HEK293 (cell line): Measurements from ENCODE around the gene ADH4.

Experiments used
- CTCF ChIA-PET: fragments of 350-600 bp; formaldehyde crosslinking; extraction: SDS; loops from one replicate; lab custom pipeline; 2021; ENCODE audit warnings: antibody characterized with exemption; lab: Yijun Ruan, JAX
- POLR2A ChIA-PET: fragments of 300-600 bp; formaldehyde crosslinking; extraction: SDS; loops from one replicate; lab custom pipeline; 2020; ENCODE audit warnings: antibody characterized with exemption, inconsistent platforms; lab: Yijun Ruan, JAX
- H3K27ac ChIP-seq: fragments of 200-500 bp; sonication (Bioruptor generic); 2 replicates; pipeline ENCODE4 v1.5.1; 2014; ENCODE audit warnings: low read depth, low read length, control low read depth, inconsistent platforms; ENCODE audit errors: extremely low read depth
- H3K36me3 ChIP-seq, 2 experiments: fragments of 200-500 bp in 1 of 2; sonication (Bioruptor generic) in 1 of 2; 1 replicate in 1 of 2; 2 replicates in 1 of 2; pipeline ENCODE4 v1.5.1; 2014 to 2017; ENCODE audit warnings: inconsistent platforms in 2 of 2, low read length in 2 of 2; ENCODE audit not compliant: control insufficient read depth in 2 of 2, insufficient read depth in 1 of 2
- H3K4me1 ChIP-seq: fragments of 200-500 bp; sonication (Bioruptor generic); 2 replicates; pipeline ENCODE4 v1.5.1; 2014; ENCODE audit warnings: mild to moderate bottlenecking, low read length, inconsistent platforms; ENCODE audit not compliant: control insufficient read depth, insufficient read depth
- H3K4me3 ChIP-seq: 2 replicates; pipeline ENCODE4 v1.5.1; 2011; ENCODE audit warnings: low read depth, mild to moderate bottlenecking, control low read depth, low read length, moderate library complexity
- H3K9me3 ChIP-seq: fragments of 200-500 bp; sonication (Bioruptor generic); 2 replicates; pipeline ENCODE4 v1.5.1; 2014; ENCODE audit warnings: low read depth, low read length, inconsistent platforms; ENCODE audit not compliant: control insufficient read depth, insufficient read depth
- BCL11A ChIP-seq: fragments of 450-650 bp; formaldehyde crosslinking; IDR thresholded peaks from 2 replicates; pipeline ENCODE4 v1.5.1; 2016; ENCODE audit warnings: low read depth, missing biosample characterization, missing genetic modification characterization
- KLF7 ChIP-seq: fragments of 450-650 bp; formaldehyde crosslinking; IDR thresholded peaks from 2 replicates; pipeline ENCODE4 v1.5.1; 2016; ENCODE audit warnings: missing biosample characterization, missing genetic modification characterization, borderline replicate concordance
- KLF9 ChIP-seq: fragments of 450-650 bp; formaldehyde crosslinking; IDR thresholded peaks from 2 replicates; pipeline ENCODE4 v1.5.1; 2016; ENCODE audit warnings: missing biosample characterization, missing genetic modification characterization, low read depth
- SCRT1 ChIP-seq: fragments of 450-650 bp; formaldehyde crosslinking; IDR thresholded peaks from 2 replicates; pipeline ENCODE4 v1.5.1; 2016; ENCODE audit warnings: missing biosample characterization, missing genetic modification characterization, borderline replicate concordance
- ZBTB21 ChIP-seq: fragments of 450-650 bp; formaldehyde crosslinking; IDR thresholded peaks from 2 replicates; pipeline ENCODE4 v1.5.1; 2017; ENCODE audit warnings: missing biosample characterization, missing genetic modification characterization
- ZBTB7A ChIP-seq: fragments of 450-650 bp; formaldehyde crosslinking; IDR thresholded peaks from 2 replicates; pipeline ENCODE4 v1.5.1; 2016; ENCODE audit warnings: low read depth, missing biosample characterization, missing genetic modification characterization
- ZNF16 ChIP-seq: fragments of 450-650 bp; formaldehyde crosslinking; IDR thresholded peaks from 2 replicates; pipeline ENCODE4 v1.5.1; 2016; ENCODE audit warnings: low read depth, missing biosample characterization, missing genetic modification characterization
- ZNF221 ChIP-seq: fragments of 450-650 bp; formaldehyde crosslinking; IDR thresholded peaks from 2 replicates; pipeline ENCODE4 v1.5.1; 2017; ENCODE audit warnings: missing biosample characterization, missing genetic modification characterization, borderline replicate concordance
- ZNF501 ChIP-seq: fragments of 450-650 bp; formaldehyde crosslinking; IDR thresholded peaks from 2 replicates; pipeline ENCODE4 v1.5.1; 2016; ENCODE audit warnings: missing biosample characterization, missing genetic modification characterization
- ZNF560 ChIP-seq: fragments of 450-650 bp; formaldehyde crosslinking; IDR thresholded peaks from 2 replicates; pipeline ENCODE4 v1.5.1; 2017; ENCODE audit warnings: missing biosample characterization, missing genetic modification characterization, borderline replicate concordance
- ZNF621 ChIP-seq: fragments of 450-650 bp; formaldehyde crosslinking; IDR thresholded peaks from 2 replicates; pipeline ENCODE4 v1.5.1; 2017; ENCODE audit warnings: missing biosample characterization, missing genetic modification characterization
- ZNF658 ChIP-seq: fragments of 450-650 bp; formaldehyde crosslinking; IDR thresholded peaks from 2 replicates; pipeline ENCODE4; 2016; ENCODE audit warnings: missing biosample characterization, missing genetic modification characterization
- ZNF843 ChIP-seq: fragments of 450-650 bp; formaldehyde crosslinking; IDR thresholded peaks from 2 replicates; pipeline ENCODE4 v1.5.1; 2016; ENCODE audit warnings: missing biosample characterization, missing genetic modification characterization
- TF ChIP-seq, protein P1 (sequence below): fragments of 450-650 bp; formaldehyde crosslinking; IDR thresholded peaks from 2 replicates; pipeline ENCODE4 v1.5.1; 2017; ENCODE audit warnings: missing biosample characterization, mild to moderate bottlenecking, missing genetic modification characterization, moderate library complexity
- TF ChIP-seq, protein P2 (sequence below): fragments of 450-650 bp; formaldehyde crosslinking; IDR thresholded peaks from 2 replicates; pipeline ENCODE4 v1.5.1; 2016; ENCODE audit warnings: missing biosample characterization, missing genetic modification characterization
- TF ChIP-seq, protein P3 (sequence below): fragments of 450-650 bp; formaldehyde crosslinking; IDR thresholded peaks from 2 replicates; pipeline ENCODE4 v1.5.1; 2017; ENCODE audit warnings: missing biosample characterization, missing genetic modification characterization
- TF ChIP-seq, protein P4 (sequence below): fragments of 450-650 bp; formaldehyde crosslinking; IDR thresholded peaks from 2 replicates; pipeline ENCODE4 v1.5.1; 2016; ENCODE audit warnings: missing biosample characterization, missing genetic modification characterization
- TF ChIP-seq, protein P5 (sequence below): fragments of 450-650 bp; formaldehyde crosslinking; IDR thresholded peaks from 2 replicates; pipeline ENCODE4 v1.5.1; 2016; ENCODE audit warnings: missing biosample characterization, missing genetic modification characterization
- TF ChIP-seq, protein P6 (sequence below): fragments of 450-650 bp; IDR thresholded peaks from 2 replicates; pipeline ENCODE4 v1.5.1; 2018; ENCODE audit warnings: missing biosample characterization, missing genetic modification characterization

The ADH4 gene

DNA sequence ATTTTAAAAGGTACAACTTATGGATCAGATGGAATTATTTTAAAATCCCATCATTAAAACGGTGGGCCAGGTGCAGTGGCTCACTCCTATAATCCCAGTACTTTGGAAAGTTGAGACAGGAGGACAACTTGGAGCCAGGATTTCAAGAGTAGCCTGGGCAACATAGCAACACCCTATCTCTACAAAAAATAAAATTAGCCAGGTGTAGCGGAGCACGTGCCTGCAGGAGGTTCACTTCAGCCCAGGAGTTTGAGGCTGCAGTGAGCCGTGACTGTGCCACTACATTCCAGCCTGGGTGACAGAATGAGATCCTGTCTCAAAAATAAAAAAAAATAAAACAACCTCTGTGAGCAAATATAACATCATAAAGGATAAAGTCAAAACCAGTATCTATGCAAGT, 66.9 kb downstream of the ADH4 start (continued):
- TF ChIP-seq ZNF560 (tag by site-specific recombination) (no peak), ZNF501 (tag by site-specific recombination) (no peak)
- TF ChIP-seq, protein P1, sequence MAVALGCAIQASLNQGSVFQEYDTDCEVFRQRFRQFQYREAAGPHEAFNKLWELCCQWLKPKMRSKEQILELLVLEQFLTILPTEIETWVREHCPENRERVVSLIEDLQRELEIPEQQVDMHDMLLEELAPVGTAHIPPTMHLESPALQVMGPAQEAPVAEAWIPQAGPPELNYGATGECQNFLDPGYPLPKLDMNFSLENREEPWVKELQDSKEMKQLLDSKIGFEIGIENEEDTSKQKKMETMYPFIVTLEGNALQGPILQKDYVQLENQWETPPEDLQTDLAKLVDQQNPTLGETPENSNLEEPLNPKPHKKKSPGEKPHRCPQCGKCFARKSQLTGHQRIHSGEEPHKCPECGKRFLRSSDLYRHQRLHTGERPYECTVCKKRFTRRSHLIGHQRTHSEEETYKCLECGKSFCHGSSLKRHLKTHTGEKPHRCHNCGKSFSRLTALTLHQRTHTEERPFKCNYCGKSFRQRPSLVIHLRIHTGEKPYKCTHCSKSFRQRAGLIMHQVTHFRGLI, result no peak

DNA sequence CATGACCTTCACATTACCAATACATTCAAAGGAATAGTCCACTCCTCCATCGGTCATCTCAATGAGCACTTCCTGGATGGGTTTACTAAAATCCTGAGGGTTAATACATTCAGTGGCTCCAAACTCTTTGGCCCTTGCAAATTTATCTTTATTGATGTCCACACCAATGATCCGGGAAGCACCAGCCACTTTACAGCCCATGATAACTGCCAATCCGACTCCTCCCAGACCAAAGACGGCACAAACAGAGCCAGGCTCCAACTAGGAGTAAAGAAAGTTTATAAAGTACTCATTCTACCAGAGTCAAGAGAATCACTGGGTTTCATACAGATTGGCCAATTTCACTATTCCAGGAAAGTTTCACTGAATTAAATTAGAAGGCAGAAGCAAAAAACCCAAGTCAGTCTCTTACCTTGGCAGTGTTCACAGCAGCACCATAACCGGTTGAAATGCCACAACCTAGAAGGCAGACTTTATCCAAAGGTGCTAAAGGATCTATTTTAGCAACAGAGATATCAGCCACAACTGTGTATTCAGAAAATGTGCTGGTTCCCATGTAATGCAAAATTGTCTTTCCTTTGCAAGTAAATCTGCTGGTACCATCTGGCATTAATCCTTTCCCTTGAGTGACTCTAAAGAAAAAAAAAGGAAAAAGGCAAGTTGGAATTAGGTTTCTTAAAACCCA, 67.7 kb downstream of the ADH4 start:
- Histone ChIP-seq H3K9me3 (no peaks in the 10 kb centered on the region), H3K27ac (no peak overlapping the region), H3K4me3 (no peak overlapping the region), H3K4me1 (no peaks in the 10 kb centered on the region), H3K36me3 (peaks cover 10 to 98% of the 10 kb centered on the region in 2 experiments)
- TF ChIP-seq, protein P2, sequence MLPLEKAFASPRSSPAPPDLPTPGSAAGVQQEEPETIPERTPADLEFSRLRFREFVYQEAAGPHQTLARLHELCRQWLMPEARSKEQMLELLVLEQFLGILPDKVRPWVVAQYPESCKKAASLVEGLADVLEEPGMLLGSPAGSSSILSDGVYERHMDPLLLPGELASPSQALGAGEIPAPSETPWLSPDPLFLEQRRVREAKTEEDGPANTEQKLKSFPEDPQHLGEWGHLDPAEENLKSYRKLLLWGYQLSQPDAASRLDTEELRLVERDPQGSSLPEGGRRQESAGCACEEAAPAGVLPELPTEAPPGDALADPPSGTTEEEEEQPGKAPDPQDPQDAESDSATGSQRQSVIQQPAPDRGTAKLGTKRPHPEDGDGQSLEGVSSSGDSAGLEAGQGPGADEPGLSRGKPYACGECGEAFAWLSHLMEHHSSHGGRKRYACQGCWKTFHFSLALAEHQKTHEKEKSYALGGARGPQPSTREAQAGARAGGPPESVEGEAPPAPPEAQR, result no peak
- TF ChIP-seq KLF9 (tag by site-specific recombination) (no peak), ZNF221 (tag by site-specific recombination) (no peak), BCL11A (tag by site-specific recombination) (no peak), ZBTB7A (tag by site-specific recombination) (no peak), ZBTB21 (no peak)
- TF ChIP-seq, protein P3, sequence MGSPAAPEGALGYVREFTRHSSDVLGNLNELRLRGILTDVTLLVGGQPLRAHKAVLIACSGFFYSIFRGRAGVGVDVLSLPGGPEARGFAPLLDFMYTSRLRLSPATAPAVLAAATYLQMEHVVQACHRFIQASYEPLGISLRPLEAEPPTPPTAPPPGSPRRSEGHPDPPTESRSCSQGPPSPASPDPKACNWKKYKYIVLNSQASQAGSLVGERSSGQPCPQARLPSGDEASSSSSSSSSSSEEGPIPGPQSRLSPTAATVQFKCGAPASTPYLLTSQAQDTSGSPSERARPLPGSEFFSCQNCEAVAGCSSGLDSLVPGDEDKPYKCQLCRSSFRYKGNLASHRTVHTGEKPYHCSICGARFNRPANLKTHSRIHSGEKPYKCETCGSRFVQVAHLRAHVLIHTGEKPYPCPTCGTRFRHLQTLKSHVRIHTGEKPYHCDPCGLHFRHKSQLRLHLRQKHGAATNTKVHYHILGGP, result no peak
- CTCF ChIA-PET, result interaction anchor here (0.7 kb wide), 1 partner anchor 977 kb away, joined by 3 read pairs; no protein-coding TSS in a partner anchor
- POLR2A ChIA-PET, result interaction anchor here (1.2 kb wide), 1 partner anchor 12 kb away, joined by 3 read pairs; the partner anchor contains the start of gene ADH5

DNA sequence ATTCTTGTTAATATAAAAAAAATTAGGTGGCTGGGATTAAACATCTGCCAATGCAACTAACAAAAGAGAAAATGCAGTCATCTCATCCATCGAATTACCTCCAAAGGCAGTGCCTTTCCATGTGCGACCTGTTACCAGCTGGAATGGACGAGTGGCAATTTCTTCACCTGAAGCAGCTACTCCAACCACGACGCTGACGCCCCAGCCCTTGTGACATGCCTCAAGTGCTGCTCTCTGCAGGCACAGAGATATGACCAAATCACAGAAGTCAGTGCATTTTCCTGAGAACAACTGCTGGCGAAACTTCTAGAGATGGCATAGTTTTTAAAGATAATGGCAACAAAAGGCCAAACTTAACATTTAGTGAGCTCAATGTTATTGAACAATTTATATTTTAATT, 69.3 kb downstream of the ADH4 start:
- no peak overlapping the region for H3K27ac ChIP-seq
- no peaks in the 10 kb centered on the region for H3K9me3 ChIP-seq
- H3K4me3 ChIP-seq, result no peak overlapping the region
- ChIA-PET POLR2A (interaction anchor here (0.6 to 1.2 kb wide), 2 partner anchors 14 to 28 kb away, joined by 3 to 6 read pairs; partner anchors contain the start of gene ADH5), CTCF (no interaction called here)
- no peaks in the 10 kb centered on the region for H3K4me1 ChIP-seq
- peaks cover 10 to 96% of the 10 kb centered on the region in 2 experiments for H3K36me3 ChIP-seq
- TF ChIP-seq ZNF16 (tag by site-specific recombination), result no peak
- no peak for TF ChIP-seq ZNF658 (tag by site-specific recombination)
- TF ChIP-seq KLF7 (tag by site-specific recombination), result no peak
- TF ChIP-seq, protein P4, sequence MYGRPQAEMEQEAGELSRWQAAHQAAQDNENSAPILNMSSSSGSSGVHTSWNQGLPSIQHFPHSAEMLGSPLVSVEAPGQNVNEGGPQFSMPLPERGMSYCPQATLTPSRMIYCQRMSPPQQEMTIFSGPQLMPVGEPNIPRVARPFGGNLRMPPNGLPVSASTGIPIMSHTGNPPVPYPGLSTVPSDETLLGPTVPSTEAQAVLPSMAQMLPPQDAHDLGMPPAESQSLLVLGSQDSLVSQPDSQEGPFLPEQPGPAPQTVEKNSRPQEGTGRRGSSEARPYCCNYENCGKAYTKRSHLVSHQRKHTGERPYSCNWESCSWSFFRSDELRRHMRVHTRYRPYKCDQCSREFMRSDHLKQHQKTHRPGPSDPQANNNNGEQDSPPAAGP (tag by site-specific recombination), result no peak
- TF ChIP-seq ZNF843 (tag by site-specific recombination), result no peak
- TF ChIP-seq, protein P5, sequence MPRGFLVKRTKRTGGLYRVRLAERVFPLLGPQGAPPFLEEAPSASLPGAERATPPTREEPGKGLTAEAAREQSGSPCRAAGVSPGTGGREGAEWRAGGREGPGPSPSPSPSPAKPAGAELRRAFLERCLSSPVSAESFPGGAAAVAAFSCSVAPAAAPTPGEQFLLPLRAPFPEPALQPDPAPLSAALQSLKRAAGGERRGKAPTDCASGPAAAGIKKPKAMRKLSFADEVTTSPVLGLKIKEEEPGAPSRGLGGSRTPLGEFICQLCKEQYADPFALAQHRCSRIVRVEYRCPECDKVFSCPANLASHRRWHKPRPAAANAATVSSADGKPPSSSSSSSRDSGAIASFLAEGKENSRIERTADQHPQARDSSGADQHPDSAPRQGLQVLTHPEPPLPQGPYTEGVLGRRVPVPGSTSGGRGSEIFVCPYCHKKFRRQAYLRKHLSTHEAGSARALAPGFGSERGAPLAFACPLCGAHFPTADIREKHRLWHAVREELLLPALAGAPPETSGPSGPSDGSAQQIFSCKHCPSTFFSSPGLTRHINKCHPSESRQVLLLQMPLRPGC, result no peak
- TF ChIP-seq SCRT1 (tag by site-specific recombination), result no peak
- TF ChIP-seq, protein P6, sequence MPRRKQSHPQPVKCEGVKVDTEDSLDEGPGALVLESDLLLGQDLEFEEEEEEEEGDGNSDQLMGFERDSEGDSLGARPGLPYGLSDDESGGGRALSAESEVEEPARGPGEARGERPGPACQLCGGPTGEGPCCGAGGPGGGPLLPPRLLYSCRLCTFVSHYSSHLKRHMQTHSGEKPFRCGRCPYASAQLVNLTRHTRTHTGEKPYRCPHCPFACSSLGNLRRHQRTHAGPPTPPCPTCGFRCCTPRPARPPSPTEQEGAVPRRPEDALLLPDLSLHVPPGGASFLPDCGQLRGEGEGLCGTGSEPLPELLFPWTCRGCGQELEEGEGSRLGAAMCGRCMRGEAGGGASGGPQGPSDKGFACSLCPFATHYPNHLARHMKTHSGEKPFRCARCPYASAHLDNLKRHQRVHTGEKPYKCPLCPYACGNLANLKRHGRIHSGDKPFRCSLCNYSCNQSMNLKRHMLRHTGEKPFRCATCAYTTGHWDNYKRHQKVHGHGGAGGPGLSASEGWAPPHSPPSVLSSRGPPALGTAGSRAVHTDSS (tag by site-specific recombination), result no peak
- no peak for TF ChIP-seq ZNF621
